Activated naive CD4-positive, alpha-beta T cell treated with anti-CD3 and anti-CD28 coated beads, Interleukin-2, amount 50 U/mL, for 24 hours (primary cell): Measurements from ENCODE around the gene HNRNPC.
A peak's percentile ranks its signal among the peaks of the same experiment; 100 is the strongest.
"Not testable (repeated sequence)": the region's sequence is repeated elsewhere in the genome, so short reads cannot be mapped to it uniquely, and the experiment has no call there.

ENCODE experiments used
- H3K27ac Mint-ChIP-seq: one replicate; pipeline ENCODE4 v1.8.0; 2021; ENCODE audit warnings: mild to moderate bottlenecking, mixed read lengths
- H3K27me3 Mint-ChIP-seq: one replicate; pipeline ENCODE4 v1.8.0; 2021; ENCODE audit warnings: mixed read lengths
- H3K36me3 Mint-ChIP-seq: one replicate; pipeline ENCODE4 v1.8.0; 2021; ENCODE audit warnings: mixed read lengths
- H3K4me1 Mint-ChIP-seq: one replicate; pipeline ENCODE4 v1.8.0; 2021; ENCODE audit warnings: mixed read lengths
- H3K4me3 Mint-ChIP-seq: one replicate; pipeline ENCODE4 v1.8.0; 2021; ENCODE audit warnings: mild to moderate bottlenecking, mixed read lengths
- H3K9me3 Mint-ChIP-seq: one replicate; pipeline ENCODE4 v1.8.0; 2021; ENCODE audit warnings: mixed read lengths

The HNRNPC gene

DNA sequence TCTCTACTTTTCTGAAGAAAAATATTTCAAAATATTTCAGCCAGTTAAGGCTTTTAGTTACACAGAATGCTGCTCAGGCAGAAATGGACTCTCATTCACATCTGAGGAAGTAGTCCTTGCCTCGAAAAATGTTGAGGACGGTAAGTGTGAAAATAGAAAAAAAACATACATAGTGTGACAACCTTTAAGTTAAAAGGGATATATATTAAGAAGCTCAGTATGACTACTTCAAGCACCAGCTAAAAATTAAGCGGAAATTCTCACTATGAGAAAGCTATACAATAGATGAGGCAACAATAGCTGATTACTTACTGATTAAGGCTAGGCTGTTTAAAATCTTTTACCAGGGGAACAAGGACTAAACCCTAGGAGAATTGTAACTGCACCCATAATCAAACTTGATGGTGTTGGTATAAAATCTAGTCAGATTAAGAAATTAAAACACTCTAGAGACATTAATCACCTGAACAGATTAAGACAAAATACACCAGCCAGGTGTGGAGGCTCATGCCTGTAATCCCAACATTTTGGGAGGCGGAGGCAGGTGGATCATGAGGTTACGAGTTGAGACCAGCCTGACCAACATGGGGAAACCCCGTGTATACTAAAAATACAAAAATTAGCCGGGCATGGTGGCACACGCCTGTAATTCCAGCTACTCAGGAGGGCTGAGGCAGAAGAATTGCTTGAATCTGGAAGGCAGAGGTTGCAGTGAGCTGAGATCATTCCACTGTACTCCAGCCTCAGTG lies 53.9 kb downstream of the HNRNPC start:
- Mint-ChIP-seq H3K27ac (peak overlapping the region; percentile 79), H3K36me3 (peaks cover 43% of the 10 kb centered on the region), H3K27me3 (no peaks in the 10 kb centered on the region), H3K9me3 (no peaks in the 10 kb centered on the region), H3K4me1 (peaks cover 76% of the 10 kb centered on the region), H3K4me3 (peak overlapping the region; percentile 68)

DNA sequence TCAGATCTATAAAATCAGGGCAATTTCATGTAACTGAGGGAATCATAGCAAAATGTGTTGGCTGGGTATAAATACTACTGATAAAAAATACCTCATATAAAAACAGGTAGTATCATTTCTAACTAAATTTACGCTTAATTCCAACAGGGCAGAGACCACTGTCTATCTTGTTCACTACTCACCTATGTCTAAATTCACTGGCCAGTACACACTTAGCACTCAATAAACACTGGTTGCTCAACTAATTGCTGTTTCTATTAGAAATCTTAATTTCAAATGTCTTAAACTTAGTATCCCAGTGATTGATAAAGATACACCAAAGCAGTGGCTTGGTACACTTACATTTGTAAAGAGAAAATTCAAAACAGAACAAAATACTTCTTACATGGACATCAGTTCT lies 55.6 kb downstream of the HNRNPC start:
- Mint-ChIP-seq H3K27ac (no peak overlapping the region), H3K9me3 (no peaks in the 10 kb centered on the region), H3K27me3 (no peaks in the 10 kb centered on the region), H3K4me3 (peak overlapping the region; percentile 56), H3K36me3 (peaks cover 38% of the 10 kb centered on the region), H3K4me1 (peaks cover 68% of the 10 kb centered on the region)

DNA sequence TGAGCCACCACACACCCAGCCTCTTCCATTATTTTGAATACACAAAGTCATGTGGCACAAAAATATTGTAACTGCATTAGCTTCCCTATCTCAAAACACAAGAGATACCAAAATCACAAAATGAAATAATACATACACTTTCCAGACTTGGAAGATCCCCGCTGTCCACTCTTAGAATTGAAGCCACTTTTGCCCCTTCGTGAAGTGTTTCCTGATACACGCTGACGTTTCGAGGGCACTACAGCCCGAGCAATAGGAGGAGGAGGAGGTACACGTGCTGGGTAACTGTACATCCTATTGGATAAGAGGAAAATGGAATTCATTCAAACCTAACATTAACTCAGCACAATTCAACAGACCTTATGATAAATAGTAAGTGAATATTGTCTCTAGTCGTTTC lies 56.4 kb downstream of the HNRNPC start:
- H3K9me3 Mint-ChIP-seq, H3K27me3 Mint-ChIP-seq, H3K27ac Mint-ChIP-seq, H3K4me3 Mint-ChIP-seq: not testable (repeated sequence)
- Mint-ChIP-seq H3K36me3 (peaks cover 41% of the 10 kb centered on the region), H3K4me1 (peaks cover 71% of the 10 kb centered on the region)

DNA sequence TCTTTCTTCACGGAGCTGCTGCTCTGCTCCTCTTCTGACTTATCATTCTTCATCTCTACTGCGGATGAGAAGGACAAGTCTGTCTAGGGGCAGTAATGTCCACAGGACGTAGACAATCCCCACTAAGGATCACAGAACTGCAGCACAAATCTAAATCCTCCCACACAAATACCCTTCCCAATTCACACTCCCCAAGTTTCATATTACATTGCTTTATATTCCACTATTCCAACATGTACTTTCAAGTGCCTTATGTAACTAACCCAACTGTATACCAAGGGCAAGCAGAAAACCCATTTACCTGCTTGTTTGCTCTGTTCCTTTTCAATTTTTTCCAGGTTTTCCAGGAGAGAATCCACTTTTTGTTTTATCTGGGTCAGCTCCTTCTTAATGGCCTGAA lies 57.7 kb downstream of the HNRNPC start:
- peaks cover 51% of the 10 kb centered on the region for H3K36me3 Mint-ChIP-seq
- H3K27me3 Mint-ChIP-seq: no peaks in the 10 kb centered on the region
- H3K27ac Mint-ChIP-seq: peak overlapping the region; percentile 69
- peak overlapping the region; percentile 13 for H3K4me3 Mint-ChIP-seq
- H3K9me3 Mint-ChIP-seq: no peaks in the 10 kb centered on the region
- peaks cover 72% of the 10 kb centered on the region for H3K4me1 Mint-ChIP-seq

DNA sequence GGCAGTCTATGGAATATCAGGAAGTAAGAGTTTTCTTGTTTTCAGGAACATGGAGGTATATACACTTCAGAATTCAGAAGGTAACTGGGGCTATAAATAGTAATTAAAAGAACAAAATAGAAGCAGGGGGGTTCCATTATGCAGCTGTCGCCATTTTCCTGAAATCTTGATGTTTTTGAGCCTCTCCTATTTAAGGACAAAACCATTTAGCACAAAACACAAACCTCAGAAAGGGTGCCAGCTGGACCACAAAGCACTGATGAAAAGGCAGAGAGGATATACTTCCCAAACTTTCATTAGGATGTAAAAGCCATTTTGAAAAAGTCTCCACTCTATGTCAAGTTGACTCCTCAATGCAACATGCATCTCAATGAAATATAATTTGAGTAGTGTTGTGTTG lies 59.2 kb downstream of the HNRNPC start:
- Mint-ChIP-seq H3K27ac (peak overlapping the region; percentile 55), H3K4me3 (no peak overlapping the region), H3K9me3 (no peaks in the 10 kb centered on the region), H3K4me1 (peaks cover 62% of the 10 kb centered on the region), H3K27me3 (no peaks in the 10 kb centered on the region), H3K36me3 (peaks cover 51% of the 10 kb centered on the region)

DNA sequence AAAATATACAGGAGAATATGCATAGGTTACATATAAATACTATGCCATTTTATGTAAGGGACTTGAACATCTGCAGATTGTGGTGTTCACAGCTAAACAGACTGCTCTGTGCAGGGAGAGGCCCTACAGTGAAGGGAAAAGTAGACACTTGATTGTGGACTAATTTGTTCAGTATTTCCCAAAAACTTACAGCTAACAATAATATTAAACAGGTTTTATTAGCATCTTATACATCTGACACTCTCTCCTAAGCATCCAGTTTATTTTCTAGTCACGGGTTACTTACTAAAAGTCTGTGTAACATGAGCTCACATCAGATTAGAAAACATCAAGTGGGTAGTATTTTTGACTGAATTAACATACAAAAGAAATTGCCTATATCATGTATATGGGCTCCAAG lies 60.1 kb downstream of the HNRNPC start:
- Mint-ChIP-seq H3K9me3 (no peaks in the 10 kb centered on the region), H3K27ac (peak overlapping the region; percentile 35), H3K27me3 (no peaks in the 10 kb centered on the region), H3K4me1 (peaks cover 57% of the 10 kb centered on the region), H3K36me3 (peaks cover 48% of the 10 kb centered on the region), H3K4me3 (no peak overlapping the region)

DNA sequence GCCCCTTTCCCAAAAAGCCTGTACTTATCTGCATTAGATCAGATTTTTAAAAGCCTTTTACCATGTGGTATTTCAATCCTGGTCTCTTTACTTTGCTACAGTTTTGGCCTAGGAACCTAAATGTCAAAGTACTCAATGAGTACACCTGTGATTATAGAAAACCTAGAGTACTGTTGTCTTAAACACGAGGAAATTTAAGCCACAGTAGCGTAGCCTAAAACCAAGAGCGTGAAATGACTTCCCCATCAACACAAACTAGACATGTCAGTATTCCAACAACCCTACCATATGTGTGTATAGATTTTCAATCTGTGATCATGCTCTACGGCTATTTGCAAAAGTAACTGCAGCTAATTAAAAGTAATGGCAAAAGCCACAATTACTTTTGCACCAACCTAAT lies 60.7 kb downstream of the HNRNPC start:
- Mint-ChIP-seq H3K4me1 (peaks cover 57% of the 10 kb centered on the region), H3K4me3 (no peak overlapping the region), H3K9me3 (no peaks in the 10 kb centered on the region), H3K27me3 (no peaks in the 10 kb centered on the region), H3K36me3 (peaks cover 47% of the 10 kb centered on the region), H3K27ac (peak overlapping the region; percentile 79)

DNA sequence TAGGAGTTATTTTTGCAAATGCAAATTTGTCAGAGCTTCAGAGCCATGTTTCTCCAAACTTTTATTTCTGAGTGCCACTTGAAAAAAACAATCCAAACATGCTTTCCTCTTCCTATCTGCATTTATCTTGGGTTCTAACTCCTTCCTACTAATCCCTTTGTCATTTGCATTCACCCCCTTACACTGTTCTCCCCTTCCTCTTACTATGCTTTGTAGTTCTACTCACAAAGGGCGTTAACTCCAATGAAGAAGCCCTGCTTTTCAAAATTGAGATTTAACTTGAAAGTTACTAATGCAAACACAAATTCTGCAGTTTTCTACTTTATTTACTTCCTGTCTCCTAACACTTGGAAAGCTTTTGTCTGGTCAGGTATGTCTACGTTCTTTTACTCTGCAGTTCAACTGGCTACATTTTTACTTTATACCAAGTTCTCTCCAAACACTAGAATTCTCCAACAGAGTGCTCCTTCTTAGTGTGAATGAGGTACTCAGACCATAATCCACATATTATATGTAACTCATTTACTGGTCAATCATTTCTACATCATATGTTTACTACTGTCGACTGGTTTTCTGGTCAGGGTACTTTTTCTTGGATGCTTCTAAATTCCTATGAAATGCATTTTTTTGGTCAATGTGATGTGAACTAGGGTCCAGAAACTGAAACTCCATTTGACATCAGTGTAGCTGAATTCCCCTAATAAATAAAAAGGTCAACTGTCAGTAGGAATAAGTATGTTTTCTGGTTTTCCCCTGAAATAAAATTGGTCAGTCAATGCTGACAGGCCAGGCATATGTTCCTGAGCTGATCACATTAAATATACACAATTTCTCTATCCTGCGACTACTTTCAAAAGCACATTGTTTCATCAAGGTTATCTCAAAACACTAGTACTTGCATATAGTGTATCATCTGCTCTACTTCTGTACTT lies 62.2 kb downstream of the HNRNPC start:
- Mint-ChIP-seq H3K27ac (peak overlapping the region; percentile 68), H3K4me3 (no peak overlapping the region), H3K9me3 (no peaks in the 10 kb centered on the region), H3K36me3 (peaks cover 48% of the 10 kb centered on the region), H3K27me3 (no peaks in the 10 kb centered on the region), H3K4me1 (peaks cover 58% of the 10 kb centered on the region)

DNA sequence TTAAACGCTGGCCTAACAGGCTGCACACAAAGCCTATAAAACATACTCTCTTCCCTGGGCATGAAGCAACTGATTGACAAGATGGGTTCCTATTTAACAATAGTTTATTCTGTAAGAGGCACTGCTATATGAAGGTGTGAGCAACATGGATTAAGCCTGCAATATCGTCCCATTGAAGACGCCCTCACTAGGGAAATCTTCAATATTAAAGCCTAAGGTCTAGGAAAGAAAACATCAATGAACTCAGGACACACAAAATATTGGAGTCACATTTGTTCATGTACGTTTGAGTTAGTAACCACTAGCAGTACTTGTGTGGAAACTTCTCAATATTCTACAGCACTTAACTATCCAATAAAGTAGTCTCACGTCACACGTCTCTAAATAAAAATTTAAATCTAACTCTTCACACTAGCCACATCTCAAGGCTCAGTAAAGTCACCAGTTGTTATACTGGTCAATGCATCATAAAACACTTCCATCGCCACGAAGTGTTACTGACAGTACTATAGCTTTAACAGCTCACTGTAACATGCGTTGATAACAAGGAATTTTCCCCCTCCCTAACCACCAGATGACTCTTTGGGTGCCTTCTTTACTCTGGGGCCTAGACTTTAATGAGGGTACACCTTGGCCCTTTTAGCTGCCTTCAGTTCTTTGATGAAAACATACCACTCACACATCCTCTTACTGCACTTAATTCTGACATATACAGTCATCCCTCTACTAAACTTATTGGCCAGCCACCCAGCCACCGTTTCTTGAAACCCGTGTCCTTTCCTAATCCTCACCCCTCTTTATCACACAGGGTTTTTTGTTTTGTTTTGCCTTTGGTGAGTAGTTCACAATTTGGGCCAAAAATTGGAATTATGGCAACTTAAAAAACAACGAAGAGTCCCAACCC lies 63.3 kb downstream of the HNRNPC start:
- Mint-ChIP-seq H3K4me3 (no peak overlapping the region), H3K4me1 (peaks cover 52% of the 10 kb centered on the region)

DNA sequence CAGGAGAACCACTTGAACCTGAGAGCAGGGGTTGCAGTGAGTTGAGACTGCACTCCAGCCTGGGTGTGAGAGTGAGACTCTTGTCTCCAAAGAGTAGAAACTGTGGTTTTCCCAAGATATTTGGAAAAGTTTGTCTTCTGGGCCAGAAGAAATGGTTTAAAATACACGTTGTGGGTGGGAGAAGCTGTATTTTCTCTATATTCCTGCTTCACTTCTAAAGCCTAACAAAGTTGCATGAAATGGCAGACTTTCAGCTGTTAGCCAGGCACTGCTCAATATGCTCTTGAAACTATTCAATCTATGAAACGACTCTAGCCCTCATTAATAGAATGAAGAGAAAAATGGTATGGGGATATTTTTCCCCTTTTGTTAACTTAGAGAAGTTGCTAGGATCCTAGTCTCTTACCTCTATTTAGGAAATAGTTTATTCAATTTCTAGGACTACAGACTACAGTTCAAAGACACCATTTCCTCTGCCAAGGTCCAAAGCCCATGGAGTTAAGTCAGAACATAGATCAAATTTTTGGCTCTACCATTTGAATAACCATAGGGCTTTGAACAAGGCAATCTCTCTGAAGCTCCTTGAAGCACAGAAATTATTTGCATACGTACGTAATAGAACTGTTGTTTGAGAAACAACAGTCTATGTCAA lies 64.1 kb downstream of the HNRNPC start:
- Mint-ChIP-seq H3K9me3 (no peaks in the 10 kb centered on the region), H3K27me3 (no peaks in the 10 kb centered on the region), H3K36me3 (peaks cover 40% of the 10 kb centered on the region), H3K4me1 (peaks cover 54% of the 10 kb centered on the region), H3K27ac (peak overlapping the region; percentile 71), H3K4me3 (no peak overlapping the region)

More for the DNA sequence above, 63.3 kb downstream of the HNRNPC start:
- no peaks in the 10 kb centered on the region for H3K27me3 Mint-ChIP-seq
- H3K27ac Mint-ChIP-seq: peak overlapping the region; percentile 82
- peaks cover 40% of the 10 kb centered on the region for H3K36me3 Mint-ChIP-seq
- no peaks in the 10 kb centered on the region for H3K9me3 Mint-ChIP-seq

DNA sequence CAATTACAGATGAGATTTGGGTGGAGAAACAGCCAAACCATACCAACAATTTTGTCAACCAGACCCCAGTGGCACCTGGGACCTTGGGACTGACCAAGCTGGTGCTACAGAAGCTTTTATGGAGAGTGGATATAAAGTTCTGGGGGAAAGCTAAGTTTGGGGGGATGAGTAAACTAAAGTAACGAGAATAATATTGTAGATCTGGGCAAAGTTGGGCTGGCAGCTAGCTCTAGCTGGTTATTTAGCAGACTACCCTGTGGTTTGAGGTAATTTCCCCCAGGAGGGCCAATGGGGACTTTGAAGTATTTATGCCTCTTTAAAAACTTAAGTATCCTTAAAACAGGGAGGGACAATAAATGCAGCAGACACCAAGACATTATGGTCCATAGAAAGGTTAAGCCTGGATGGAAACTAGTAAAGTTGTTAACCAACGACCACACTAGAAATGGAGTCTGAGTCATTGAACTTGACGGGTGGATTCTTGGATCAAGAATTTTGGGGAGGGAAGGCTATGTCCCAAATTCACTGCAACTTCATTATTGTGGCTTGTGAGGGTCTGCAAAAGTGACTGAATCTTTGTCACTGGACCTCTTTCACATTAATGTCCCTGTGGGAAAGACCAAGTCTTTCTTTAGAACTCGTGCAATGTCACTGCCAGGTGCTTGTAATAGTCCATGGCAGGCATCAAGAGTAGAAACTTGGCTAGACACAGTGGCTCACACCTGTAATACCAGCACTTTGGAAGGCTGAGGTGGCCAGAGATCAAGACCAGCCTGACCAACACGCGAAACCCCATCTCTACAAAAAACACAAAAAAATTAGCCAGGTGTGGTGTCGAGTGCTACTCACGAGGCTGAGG lies 64.8 kb downstream of the HNRNPC start:
- Mint-ChIP-seq H3K36me3 (peaks cover 35% of the 10 kb centered on the region), H3K4me3 (peak overlapping the region; percentile 24), H3K27me3 (no peaks in the 10 kb centered on the region), H3K4me1 (peaks cover 50% of the 10 kb centered on the region), H3K9me3 (no peaks in the 10 kb centered on the region), H3K27ac (peak overlapping the region; percentile 92)

DNA sequence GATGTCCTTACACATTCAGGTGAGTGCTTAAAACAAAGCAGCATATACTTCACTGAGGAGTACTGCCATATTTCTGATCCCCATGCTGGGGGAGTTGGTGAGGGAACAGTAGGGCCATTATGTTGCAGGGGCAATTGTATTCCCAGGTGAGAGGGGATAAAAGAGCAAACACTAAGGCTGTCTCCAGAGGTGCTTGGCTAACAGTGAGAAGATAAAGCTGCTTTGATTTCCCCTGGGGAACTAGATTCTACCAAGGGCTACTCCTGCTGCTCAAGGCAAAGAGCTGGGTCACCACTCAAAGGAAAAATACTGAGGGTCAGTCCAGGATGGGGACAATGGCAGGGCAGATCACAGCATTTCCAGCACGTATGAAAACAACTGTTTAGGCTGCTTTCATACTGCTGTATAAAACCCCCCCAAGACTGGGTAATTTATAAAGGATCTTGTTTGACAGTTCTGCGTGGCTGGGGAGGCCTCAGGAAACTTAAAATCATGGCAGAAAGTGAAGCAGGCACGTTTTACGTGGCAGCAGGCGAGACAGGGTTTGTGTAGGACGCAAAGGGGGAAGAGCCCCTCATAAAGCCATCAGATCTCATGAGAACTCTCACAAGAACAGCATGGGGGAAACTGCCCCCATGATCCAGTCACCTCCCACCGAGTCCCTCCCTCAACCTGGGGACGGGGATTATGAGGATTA lies 65.6 kb downstream of the HNRNPC start:
- Mint-ChIP-seq H3K36me3 (peaks cover 35% of the 10 kb centered on the region), H3K27me3 (no peaks in the 10 kb centered on the region), H3K27ac (peak overlapping the region; percentile 92), H3K9me3 (no peaks in the 10 kb centered on the region), H3K4me1 (peaks cover 50% of the 10 kb centered on the region), H3K4me3 (peak overlapping the region; percentile 24)

DNA sequence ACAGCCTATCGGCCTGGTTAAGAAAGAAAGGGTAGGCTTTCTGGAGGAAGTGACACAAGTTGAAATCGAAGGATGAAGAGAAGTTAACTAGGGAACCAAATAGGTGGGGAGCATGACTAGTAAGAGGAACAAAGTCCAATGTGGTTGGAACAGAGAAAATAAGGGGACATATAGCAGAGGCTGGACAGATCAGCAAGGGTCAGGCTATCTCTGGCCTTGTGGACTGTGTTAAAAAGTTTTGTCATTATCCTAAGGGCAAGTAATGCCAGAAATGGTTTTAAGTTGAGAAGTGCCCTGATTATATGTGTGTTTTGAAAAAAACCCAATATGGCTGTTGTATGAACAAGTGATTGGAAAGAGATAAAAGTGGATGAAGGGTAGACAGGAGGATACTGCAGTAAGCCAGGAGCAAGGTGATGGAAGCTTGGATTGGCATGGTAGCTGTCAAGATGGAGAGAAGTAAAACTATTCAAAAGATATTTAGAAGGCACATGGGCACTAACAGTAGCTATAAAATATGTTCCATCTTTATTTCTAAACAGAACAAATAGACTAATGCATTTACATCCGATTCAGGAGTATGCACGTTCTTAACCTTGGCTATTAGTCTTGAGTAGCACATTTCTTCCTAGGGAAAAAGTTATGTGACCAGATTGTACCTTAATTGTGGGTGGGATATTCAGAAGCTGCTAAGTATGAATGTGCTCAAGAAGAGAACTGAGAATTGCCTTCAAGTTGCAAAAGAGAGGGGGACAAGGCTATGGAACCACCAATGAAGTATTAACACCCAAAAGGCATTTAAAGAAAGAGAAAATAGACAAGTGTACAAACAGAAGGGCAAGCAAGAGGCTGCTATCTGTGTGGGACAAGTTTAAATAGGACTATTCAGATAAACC lies 66.5 kb downstream of the HNRNPC start:
- Mint-ChIP-seq H3K36me3 (peaks cover 28% of the 10 kb centered on the region), H3K4me1 (peaks cover 43% of the 10 kb centered on the region), H3K27ac (peak overlapping the region; percentile 73), H3K9me3 (no peaks in the 10 kb centered on the region), H3K4me3 (peak overlapping the region; percentile 9), H3K27me3 (no peaks in the 10 kb centered on the region)
